CD4-positive, alpha-beta T cell (primary cell): Measurements from ENCODE around the gene ARF3. TPM values are rescaled to one million over a fixed set of nuclear protein-coding genes. Genes with fewer than 3 reads are reported as not detected.

Experiments
- ATAC-seq: fragments of 200-7000 bp; cut with Tn5 transposase; one replicate; pipeline ENCODE4 v1.10.0; 2022; ENCODE audit warnings: mild to moderate bottlenecking; ENCODE audit not compliant: poor library complexity
- CTCF ChIA-PET: fragments of 350-600 bp; sonication (Branson Sonifier 250); formaldehyde crosslinking; loops from one replicate; lab custom pipeline; 2021; ENCODE audit warnings: antibody characterized with exemption, inconsistent platforms; lab: Charles Lee
- POLR2A ChIA-PET: fragments of 350-600 bp; sonication (Branson Sonifier 250); formaldehyde crosslinking; loops from one replicate; lab custom pipeline; 2021; ENCODE audit warnings: antibody characterized with exemption, inconsistent platforms; lab: Charles Lee
- DNase-seq, 14 experiments: peaks; one replicate each; pipeline ENCODE4 v3.0.0-alpha.2; 2013 to 2020; ENCODE audit warnings: mixed read lengths in 2 of 14
- H3K27ac ChIP-seq, 2 donors: one replicate each; pipeline versions ENCODE4 v1.5.1 to v1.7.0; 2013; ENCODE audit warnings: low read length in 2 of 2, low read depth in 1 of 2, mild to moderate bottlenecking in 1 of 2
- H3K27me3 ChIP-seq, 2 experiments: 1 replicate in 1 of 2; 2 replicates in 1 of 2; pipeline versions ENCODE4 v1.6.1 to v1.7.0; 2013; ENCODE audit warnings: low read length in 2 of 2, control low read depth in 1 of 2, mild to moderate bottlenecking in 1 of 2, moderate library complexity in 1 of 2; ENCODE audit not compliant: insufficient read depth in 2 of 2, control insufficient read depth in 1 of 2
- H3K36me3 ChIP-seq: one replicate; pipeline ENCODE4 v1.6.1; 2013; ENCODE audit warnings: low read length, control low read depth; ENCODE audit not compliant: insufficient read depth
- H3K4me1 ChIP-seq: one replicate; pipeline ENCODE4 v1.6.1; 2013; ENCODE audit warnings: low read length, control low read depth; ENCODE audit not compliant: insufficient read depth
- H3K4me3 ChIP-seq: one replicate; pipeline ENCODE4 v1.5.1; 2013; ENCODE audit warnings: mild to moderate bottlenecking, low read length, moderate library complexity
- H3K9me3 ChIP-seq, 2 experiments: 1 replicate in 1 of 2; 2 replicates in 1 of 2; pipeline versions ENCODE4 v1.6.1 to v1.7.0; 2013; ENCODE audit warnings: low read length in 2 of 2, mild to moderate bottlenecking in 2 of 2, control low read depth in 1 of 2, moderate library complexity in 1 of 2; ENCODE audit not compliant: control insufficient read depth in 1 of 2, insufficient read depth in 1 of 2
- H3K27ac Mint-ChIP-seq: one replicate; pipeline ENCODE4 v1.8.0; 2020; ENCODE audit warnings: mixed read lengths
- H3K27me3 Mint-ChIP-seq: one replicate; pipeline ENCODE4 v1.8.0; 2021; ENCODE audit warnings: mixed read lengths
- H3K36me3 Mint-ChIP-seq: one replicate; pipeline ENCODE4 v1.8.0; 2021; ENCODE audit warnings: low read depth, mixed read lengths
- H3K4me1 Mint-ChIP-seq: one replicate; pipeline ENCODE4 v1.8.0; 2021; ENCODE audit warnings: low read depth, mixed read lengths
- H3K4me3 Mint-ChIP-seq: one replicate; pipeline ENCODE4 v1.8.0; 2020; ENCODE audit warnings: mild to moderate bottlenecking, mixed read lengths
- H3K9me3 Mint-ChIP-seq: one replicate; pipeline ENCODE4 v1.8.0; 2020; ENCODE audit warnings: mixed read lengths
- CTCF ChIP-seq: fragments of 200-600 bp; IDR thresholded peaks from one replicate; pipeline ENCODE4 v1.8.0; 2022; ENCODE audit warnings: antibody characterized with exemption, mild to moderate bottlenecking
- intact Hi-C, 2 experiments: fragments of 100-400 bp; cut with DNase I in 1 of 2; cut with micrococcal nuclease in 1 of 2; formaldehyde crosslinking; loops; one replicate each; pipeline versions ENCODE4 v1.15.1 to v1.9.0; 2023 to 2025; cut with DNase I, micrococcal nuclease
- total RNA-seq, 174 experiments: library from RNA in 2 of 174; stranded (reverse) in 2 of 174; gene quantifications; one replicate each; pipeline ENCODE4 v1.2.3 and lab custom pipeline; 2021 to 2026

ARF3 gene
- total RNA-seq, 2 experiments from 2014 or later: 32.0 to 34.6 TPM

- ATAC-seq: no peak
- intact Hi-C loops: no loop called here
- Mint-ChIP-seq H3K4me3 (peak overlapping the region; percentile 100), H3K27ac (peak overlapping the region; percentile 91), H3K4me1 (peaks cover 47% of the 10 kb centered on the region), H3K27me3 (peaks cover 6% of the 10 kb centered on the region), H3K36me3 (peaks cover 15% of the 10 kb centered on the region), H3K9me3 (no peaks in the 10 kb centered on the region)
- TF ChIP-seq CTCF: no peak
- Histone ChIP-seq H3K27me3 (no peaks in the 10 kb centered on the region), H3K36me3 (no peaks in the 10 kb centered on the region), H3K27ac (no peak overlapping the region), H3K4me3 (peak overlapping the region; percentile 86), H3K4me1 (peaks cover 25% of the 10 kb centered on the region), H3K9me3 (no peaks in the 10 kb centered on the region)
- no peak for DNase-seq
- ChIA-PET POLR2A (interaction anchor here (1.1 to 2.4 kb wide), 12 partner anchors 9 to 173 kb away, joined by 3 to 29 read pairs (median 6); partner anchors contain the start of genes DDX23, FKBP11, RND1 and TUBA1B), CTCF (interaction anchor here (1.1 to 4.4 kb wide), 8 partner anchors 12 to 105 kb away, joined by 4 to 31 read pairs (median 6); partner anchors contain the start of gene WNT1)
Measured at GRCh38 chr12:48958049-48958388, 732 bp upstream of the ARF3 start.

GRCh38 chr12:48956279-48957140 lies 777 bp downstream of the ARF3 start:
- peak overlapping the region; percentile 91 for H3K27ac Mint-ChIP-seq
- CTCF ChIA-PET: interaction anchor here (0.5 to 4.4 kb wide), 16 partner anchors 13 to 230 kb away, joined by 3 to 31 read pairs (median 4); partner anchors contain the start of gene WNT1
- H3K4me1 Mint-ChIP-seq: peaks cover 60% of the 10 kb centered on the region
- peak in 4 of 14 experiments; percentile 13 to 69 (median 44) for DNase-seq
- TF ChIP-seq CTCF: no peak
- peaks cover 6% of the 10 kb centered on the region for H3K27me3 Mint-ChIP-seq
- no peaks in the 10 kb centered on the region for H3K9me3 ChIP-seq
- peaks cover 25% of the 10 kb centered on the region for H3K4me1 ChIP-seq
- H3K4me3 Mint-ChIP-seq: peak overlapping the region; percentile 100
- peak; percentile 25 for ATAC-seq
- POLR2A ChIA-PET: interaction anchor here (0.8 to 2.4 kb wide), 14 partner anchors 10 to 175 kb away, joined by 3 to 29 read pairs (median 4); partner anchors contain the start of genes DDX23, FKBP11, RHEBL1 and RND1
- H3K36me3 ChIP-seq: peaks cover 11% of the 10 kb centered on the region
- H3K36me3 Mint-ChIP-seq: peaks cover 29% of the 10 kb centered on the region
- H3K9me3 Mint-ChIP-seq: no peaks in the 10 kb centered on the region
- intact Hi-C loops: loop anchor here in 1 of 2 experiments (2.0 kb wide), 1 partner anchor 24 kb away; no protein-coding TSS in a partner anchor
- H3K4me3 ChIP-seq: peak overlapping the region; percentile 86
- H3K27ac ChIP-seq: peak overlapping the region; percentile 35 to 51
- H3K27me3 ChIP-seq: no peaks in the 10 kb centered on the region

GRCh38 chr12:48954841-48955501 lies 2.3 kb downstream of the ARF3 start:
- peak overlapping the region; percentile 100 for H3K4me3 Mint-ChIP-seq
- intact Hi-C loops: no loop called here
- H3K27ac Mint-ChIP-seq: no peak overlapping the region
- ChIA-PET POLR2A (interaction anchor here (0.6 to 0.8 kb wide), 2 partner anchors 15 to 25 kb away, joined by 3 to 4 read pairs; no protein-coding TSS in a partner anchor), CTCF (interaction anchor here (0.6 to 4.4 kb wide), 6 partner anchors 23 to 68 kb away, joined by 3 to 20 read pairs (median 4); partner anchors contain the start of gene WNT1)
- peaks cover 32% of the 10 kb centered on the region for H3K36me3 Mint-ChIP-seq
- H3K4me1 ChIP-seq: peaks cover 25% of the 10 kb centered on the region
- ATAC-seq (no peak), DNase-seq (no peak)
- H3K4me1 Mint-ChIP-seq: peaks cover 60% of the 10 kb centered on the region
- no peaks in the 10 kb centered on the region for H3K9me3 Mint-ChIP-seq
- H3K27ac ChIP-seq: no peak overlapping the region
- H3K9me3 ChIP-seq: no peaks in the 10 kb centered on the region
- H3K36me3 ChIP-seq: peaks cover 11% of the 10 kb centered on the region
- no peaks in the 10 kb centered on the region for H3K27me3 Mint-ChIP-seq
- no peak for TF ChIP-seq CTCF
- H3K4me3 ChIP-seq: no peak overlapping the region
- no peaks in the 10 kb centered on the region for H3K27me3 ChIP-seq
